ENCODE data around the gene KLHL12. TPM values are rescaled to one million over a fixed set of nuclear protein-coding genes. Genes with fewer than 3 reads are reported as not detected.

The KLHL12 gene
- polyA plus RNA-seq, 1 donor from 2014 or later: 62.8 TPM

Small RNA genes within 50 kb of the gene (small RNA-seq; reads per million reads assigned to genes)
- 0 to 1.2 (median 0) reads per million in 3 experiments for gene RF00019

Other genes starting within 250 kb of the KLHL12 start
- 0.04 and 0.16 TPM in 2 replicates for gene SYT2, start 216.8 kb downstream of the KLHL12 start, polyA plus RNA-seq
- gene KDM5B, start 118.8 kb downstream of the KLHL12 start, polyA plus RNA-seq: 88.4 and 103 TPM in 2 replicates
- gene PCAT6, start 116.3 kb downstream of the KLHL12 start, polyA plus RNA-seq: 0.76 and 1.5 TPM in 2 replicates
- 11.8 and 13.3 TPM in 2 replicates for gene RABIF, start 38.1 kb downstream of the KLHL12 start, polyA plus RNA-seq
- 69.6 and 72.3 TPM in 2 replicates for gene ADIPOR1, start 31.1 kb upstream of the KLHL12 start, polyA plus RNA-seq
- 62.9 and 65.6 TPM in 2 replicates for gene CYB5R1, start 40.0 kb upstream of the KLHL12 start, polyA plus RNA-seq
- gene TMEM183A, start 80.1 kb upstream of the KLHL12 start, polyA plus RNA-seq: 234 and 237 TPM in 2 replicates
- gene PPFIA4, start 99.3 kb upstream of the KLHL12 start, polyA plus RNA-seq: 1.6 and 4.0 TPM in 2 replicates
- gene MYOG, start 158.8 kb upstream of the KLHL12 start, polyA plus RNA-seq: not detected in 2 replicates
- 7.2 and 18.0 TPM in 2 replicates for gene ADORA1, start 200.5 kb upstream of the KLHL12 start, polyA plus RNA-seq
- not detected in 2 replicates for gene MYBPH, start 248.6 kb upstream of the KLHL12 start, polyA plus RNA-seq